Muscle layer of colon (tissue), 2 donors: ENCODE data around the gene EGFL7.
"Not testable (repeated sequence)": the region's sequence is repeated elsewhere in the genome, so short reads cannot be mapped to it uniquely, and the experiment has no call there.

ENCODE experiments used
- H3K27ac ChIP-seq: one replicate; pipeline ENCODE4 v1.7.0; 2013; ENCODE audit warnings: low read depth, mild to moderate bottlenecking, low read length, moderate library complexity
- H3K27me3 ChIP-seq, 2 donors: one replicate each; pipeline ENCODE4 v1.7.0; 2013; ENCODE audit warnings: low read length in 2 of 2, mild to moderate bottlenecking in 2 of 2; ENCODE audit not compliant: insufficient read depth in 2 of 2, control insufficient read depth in 1 of 2
- H3K36me3 ChIP-seq: one replicate; pipeline ENCODE4 v1.7.0; 2013; ENCODE audit warnings: mild to moderate bottlenecking, low read length; ENCODE audit not compliant: insufficient read depth
- H3K4me1 ChIP-seq: one replicate; pipeline ENCODE4 v1.7.0; 2013; ENCODE audit warnings: mild to moderate bottlenecking, low read length; ENCODE audit not compliant: insufficient read depth
- H3K4me3 ChIP-seq, 2 donors: one replicate each; pipeline ENCODE4 v1.7.0; 2013; ENCODE audit warnings: low read length in 2 of 2, low read depth in 1 of 2, mild to moderate bottlenecking in 1 of 2, moderate library complexity in 1 of 2
- H3K9ac ChIP-seq: one replicate; pipeline ENCODE4 v1.7.0; 2013; ENCODE audit warnings: low read length
- H3K9me3 ChIP-seq: one replicate; pipeline ENCODE4 v1.7.0; 2013; ENCODE audit warnings: mild to moderate bottlenecking, low read length
- donor health status: abdominal sarcoma.
- donor health status: Adenocarcinoma of cecum.

Gene EGFL7

GRCh38 chr9:136626740-136627642, 35.7 kb upstream of the EGFL7 start:
- H3K4me3 ChIP-seq: no peak overlapping the region
- H3K9ac ChIP-seq: no peak overlapping the region
- H3K27me3 ChIP-seq: no peaks in the 10 kb centered on the region
- H3K36me3 ChIP-seq: no peaks in the 10 kb centered on the region
- no peaks in the 10 kb centered on the region for H3K9me3 ChIP-seq
- peaks cover 17% of the 10 kb centered on the region for H3K4me1 ChIP-seq
- H3K27ac ChIP-seq: no peak overlapping the region

GRCh38 chr9:136627703-136628102, 35.0 kb upstream of the EGFL7 start:
- H3K4me1 ChIP-seq: peaks cover 17% of the 10 kb centered on the region
- H3K27me3 ChIP-seq: no peaks in the 10 kb centered on the region
- no peaks in the 10 kb centered on the region for H3K36me3 ChIP-seq
- H3K4me3 ChIP-seq: no peak overlapping the region
- H3K27ac ChIP-seq: no peak overlapping the region
- no peak overlapping the region for H3K9ac ChIP-seq
- no peaks in the 10 kb centered on the region for H3K9me3 ChIP-seq

- Histone ChIP-seq H3K9me3 (no peaks in the 10 kb centered on the region), H3K27me3 (no peaks in the 10 kb centered on the region), H3K36me3 (no peaks in the 10 kb centered on the region), H3K4me3 (no peak overlapping the region), H3K27ac (no peak overlapping the region), H3K9ac (no peak overlapping the region), H3K4me1 (peaks cover 17% of the 10 kb centered on the region)
Observed at GRCh38 chr9:136628268-136628667, 34.4 kb upstream of the EGFL7 start.

GRCh38 chr9:136629001-136629878, 33.5 kb upstream of the EGFL7 start:
- peaks cover 17% of the 10 kb centered on the region for H3K4me1 ChIP-seq
- H3K9me3 ChIP-seq: no peaks in the 10 kb centered on the region
- H3K27me3 ChIP-seq: no peaks in the 10 kb centered on the region
- H3K9ac ChIP-seq: no peak overlapping the region
- H3K4me3 ChIP-seq: no peak overlapping the region
- H3K27ac ChIP-seq: no peak overlapping the region
- H3K36me3 ChIP-seq: no peaks in the 10 kb centered on the region

- Histone ChIP-seq H3K9ac (no peak overlapping the region), H3K27ac (no peak overlapping the region), H3K9me3 (no peaks in the 10 kb centered on the region), H3K4me1 (peaks cover 10% of the 10 kb centered on the region), H3K36me3 (no peaks in the 10 kb centered on the region), H3K27me3 (no peaks in the 10 kb centered on the region), H3K4me3 (no peak overlapping the region)
Observed at GRCh38 chr9:136629879-136630661, 32.6 kb upstream of the EGFL7 start.

GRCh38 chr9:136630662-136630992, 32.1 kb upstream of the EGFL7 start:
- H3K36me3 ChIP-seq: no peaks in the 10 kb centered on the region
- no peaks in the 10 kb centered on the region for H3K9me3 ChIP-seq
- no peak overlapping the region for H3K27ac ChIP-seq
- no peak overlapping the region for H3K4me3 ChIP-seq
- no peak overlapping the region for H3K9ac ChIP-seq
- H3K4me1 ChIP-seq: peaks cover 5% of the 10 kb centered on the region
- H3K27me3 ChIP-seq: no peaks in the 10 kb centered on the region

- Histone ChIP-seq H3K36me3 (no peaks in the 10 kb centered on the region), H3K9ac (no peak overlapping the region), H3K4me1 (no peaks in the 10 kb centered on the region), H3K27me3 (no peaks in the 10 kb centered on the region), H3K27ac (no peak overlapping the region), H3K9me3 (no peaks in the 10 kb centered on the region), H3K4me3 (no peak overlapping the region)
Observed at GRCh38 chr9:136631038-136632000, 31.4 kb upstream of the EGFL7 start.

- not testable (repeated sequence) for H3K9ac ChIP-seq, H3K4me3 ChIP-seq, H3K9me3 ChIP-seq, H3K4me1 ChIP-seq, H3K27me3 ChIP-seq, H3K36me3 ChIP-seq, H3K27ac ChIP-seq
Observed at GRCh38 chr9:136632072-136632471, 30.6 kb upstream of the EGFL7 start.

GRCh38 chr9:136632491-136633106, 30.1 kb upstream of the EGFL7 start:
- not testable (repeated sequence) for H3K36me3 ChIP-seq, H3K27ac ChIP-seq, H3K27me3 ChIP-seq, H3K4me3 ChIP-seq, H3K9me3 ChIP-seq, H3K9ac ChIP-seq, H3K4me1 ChIP-seq

- no peaks in the 10 kb centered on the region for H3K9me3 ChIP-seq
- H3K4me1 ChIP-seq: no peaks in the 10 kb centered on the region
- H3K27me3 ChIP-seq: no peaks in the 10 kb centered on the region
- H3K36me3 ChIP-seq: no peaks in the 10 kb centered on the region
- H3K9ac ChIP-seq: no peak overlapping the region
- H3K27ac ChIP-seq: no peak overlapping the region
- no peak overlapping the region for H3K4me3 ChIP-seq
Observed at GRCh38 chr9:136634904-136635303, 27.8 kb upstream of the EGFL7 start.
